A549 (cell line): ENCODE data around the gene KRTAP22-1. TPM values are rescaled to one million over a fixed set of nuclear protein-coding genes. Genes with fewer than 3 reads are reported as not detected.

Experiments
- ATAC-seq, 2 experiments: fragments of 200-7000 bp in 1 of 2; fragments of >200 bp in 1 of 2; cut with Nextera tagmentation in 1 of 2; cut with Tn5 transposase in 1 of 2; 3 replicates each; pipeline versions ENCODE4 v1.8.0 to v1.9.1; 2018 to 2020; ENCODE audit warnings: mild to moderate bottlenecking in 1 of 2, moderate library complexity in 1 of 2
- CTCF ChIA-PET: fragments of 300-600 bp; sonication (Branson Sonifier 250); formaldehyde crosslinking; extraction: SDS; loops from one replicate; lab custom pipeline; 2021; ENCODE audit warnings: antibody characterized with exemption, inconsistent platforms; lab: Yijun Ruan, JAX
- POLR2A ChIA-PET: fragments of 350-600 bp; formaldehyde crosslinking; extraction: SDS; loops from one replicate; lab custom pipeline; 2021; ENCODE audit warnings: antibody characterized with exemption, inconsistent platforms; lab: Yijun Ruan, JAX
- DNase-seq, 2 experiments: peaks; one replicate each; pipeline versions ENCODE4 v3.0.0 to v3.0.0-alpha.2; 2011 to 2016; ENCODE audit warnings: low read depth in 1 of 2, low spot score in 1 of 2
- FAIRE-seq: peaks from 2 replicates; lab custom pipeline; 2011; peaks lifted over from hg19 to GRCh38; lab: Jason Lieb, UNC
- H3K27ac ChIP-seq, 2 experiments: fragments of >200 bp; sonication (Bioruptor Twin); formaldehyde crosslinking; 3 replicates each; pipeline ENCODE4 v1.5.1; 2016 to 2017
- H3K4me1 ChIP-seq: fragments of >200 bp; sonication (Bioruptor Twin); formaldehyde crosslinking; 3 replicates; pipeline ENCODE4 v1.6.1; 2016
- H3K4me2 ChIP-seq: fragments of >200 bp; sonication (Bioruptor Twin); formaldehyde crosslinking; 3 replicates; pipeline ENCODE4 v1.6.1; 2016
- H3K4me3 ChIP-seq: fragments of >200 bp; sonication (Bioruptor Twin); formaldehyde crosslinking; 3 replicates; pipeline ENCODE4 v1.5.1; 2016
- H3K9me3 ChIP-seq: fragments of >200 bp; sonication (Bioruptor Twin); formaldehyde crosslinking; 3 replicates; pipeline ENCODE4 v1.6.1; 2016
- ATOH8 ChIP-seq: fragments of 250-450 bp; sonication (Bioruptor Pico); IDR thresholded peaks from 2 replicates; pipeline ENCODE4 v1.5.0; 2020; ENCODE audit warnings: low read depth, mild to moderate bottlenecking, moderate library complexity
- CBX2 ChIP-seq: fragments of 200-600 bp; sonication (generic); IDR thresholded peaks from 2 replicates; pipeline ENCODE4 v1.6.1; 2016; ENCODE audit warnings: low read depth, mild to moderate bottlenecking, borderline replicate concordance
- EHF ChIP-seq: fragments of 250-450 bp; sonication (Bioruptor Pico); IDR thresholded peaks from 2 replicates; pipeline ENCODE4 v1.5.0; 2020; ENCODE audit warnings: mild to moderate bottlenecking
- ESRRA ChIP-seq: fragments of 150-350 bp; IDR thresholded peaks from 2 replicates; pipeline ENCODE4 v1.6.1; 2014; ENCODE audit warnings: mild to moderate bottlenecking, low read length, borderline replicate concordance
- FOSL2 ChIP-seq, 2 experiments: fragments of 450-650 bp in 1 of 2; fragments of >200 bp in 1 of 2; sonication (Bioruptor Twin) in 1 of 2; formaldehyde crosslinking; IDR thresholded peaks; 2 replicates each; pipeline versions ENCODE4 v1.5.0 to v1.6.1; 2016 to 2020; ENCODE audit warnings: mild to moderate bottlenecking in 1 of 2, moderate library complexity in 1 of 2
- FOXS1 ChIP-seq: fragments of 250-450 bp; sonication (Bioruptor Pico); IDR thresholded peaks from 2 replicates; pipeline ENCODE4 v1.5.0; 2020; ENCODE audit warnings: mild to moderate bottlenecking, moderate library complexity
- GATA3 ChIP-seq: IDR thresholded peaks from 2 replicates; pipeline ENCODE4 v1.6.1; 2012; ENCODE audit warnings: borderline replicate concordance
- HDAC2 ChIP-seq: fragments of 200-600 bp; sonication (generic); IDR thresholded peaks from 2 replicates; pipeline ENCODE4 v1.6.1; 2016
- HMGXB4 ChIP-seq: fragments of 250-450 bp; sonication (Bioruptor Pico); IDR thresholded peaks from 2 replicates; pipeline ENCODE4 v1.5.0; 2021; ENCODE audit warnings: mild to moderate bottlenecking, moderate library complexity, borderline replicate concordance
- HOXA7 ChIP-seq: fragments of 250-450 bp; sonication (Bioruptor Pico); IDR thresholded peaks from 2 replicates; pipeline ENCODE4 v1.5.0; 2020; ENCODE audit warnings: mild to moderate bottlenecking, moderate library complexity
- HOXB13 ChIP-seq: fragments of 250-450 bp; sonication (Bioruptor Pico); IDR thresholded peaks from 2 replicates; pipeline ENCODE4 v1.5.0; 2020; ENCODE audit warnings: low read depth, mild to moderate bottlenecking, moderate library complexity
- HOXB5 ChIP-seq: fragments of 250-450 bp; sonication (Bioruptor Pico); IDR thresholded peaks from 2 replicates; pipeline ENCODE4 v1.5.0; 2020; ENCODE audit warnings: mild to moderate bottlenecking, moderate library complexity
- JUN ChIP-seq, 2 experiments: fragments of >200 bp; sonication (Bioruptor Twin); formaldehyde crosslinking; IDR thresholded peaks; 2 replicates in 1 of 2; 3 replicates in 1 of 2; pipeline ENCODE4 v1.6.1; 2016 to 2017
- NPAS2 ChIP-seq: fragments of 250-450 bp; sonication (Bioruptor Pico); IDR thresholded peaks from 2 replicates; pipeline ENCODE4 v1.8.0; 2022; ENCODE audit warnings: mild to moderate bottlenecking, moderate library complexity, borderline replicate concordance
- PBX3 ChIP-seq: IDR thresholded peaks from 2 replicates; pipeline ENCODE4 v1.6.1; 2012
- POLR2AphosphoS2 ChIP-seq: conservative IDR thresholded peaks from 2 replicates; pipeline ENCODE4 v1.6.1; 2012; ENCODE audit warnings: low read length, improper control_type of control experiment, inconsistent platforms
- RARB ChIP-seq: fragments of 250-450 bp; sonication (Bioruptor Pico); IDR thresholded peaks from 2 replicates; pipeline ENCODE4 v1.8.0; 2021; ENCODE audit warnings: mild to moderate bottlenecking, moderate library complexity
- RFX5 ChIP-seq: fragments of 450-650 bp; IDR thresholded peaks from 2 replicates; pipeline ENCODE4 v1.7.1; 2014; ENCODE audit warnings: antibody characterized with exemption, mild to moderate bottlenecking, moderate library complexity
- RNF2 ChIP-seq: fragments of 200-600 bp; sonication (generic); IDR thresholded peaks from 2 replicates; pipeline ENCODE4 v1.6.1; 2016; ENCODE audit warnings: low read depth, mild to moderate bottlenecking, antibody characterized with exemption, moderate library complexity, borderline replicate concordance
- SMC3 ChIP-seq: fragments of >200 bp; sonication (Bioruptor Twin); formaldehyde crosslinking; IDR thresholded peaks from 3 replicates; pipeline ENCODE4 v1.6.1; 2018; ENCODE audit warnings: inconsistent platforms
- ZC3H11A ChIP-seq: fragments of 450-650 bp; IDR thresholded peaks from 2 replicates; pipeline ENCODE4 v1.6.1; 2014; ENCODE audit warnings: antibody characterized with exemption, mild to moderate bottlenecking
- ZFP36 ChIP-seq: fragments of 450-650 bp; IDR thresholded peaks from 2 replicates; pipeline ENCODE4 v1.6.1; 2014; ENCODE audit warnings: borderline replicate concordance; ENCODE audit not compliant: partially characterized antibody
- ZNF302 ChIP-seq: fragments of 250-450 bp; sonication (Bioruptor Pico); IDR thresholded peaks from 2 replicates; pipeline ENCODE4 v1.9.0; 2021; ENCODE audit warnings: inconsistent platforms, mild to moderate bottlenecking, moderate library complexity
- ZSCAN20 ChIP-seq: fragments of 250-450 bp; sonication (Bioruptor Pico); IDR thresholded peaks from 2 replicates; pipeline ENCODE4 v1.8.0; 2022; ENCODE audit warnings: mild to moderate bottlenecking, moderate library complexity
- WGBS: methylation state at CpG from one replicate; pipeline ENCODE4 v1.1.6; 2017; ENCODE audit errors: missing lambda C conversion rate; 5-methylcytosine and 5-hydroxymethylcytosine counted together
- polyA plus RNA-seq, 4 experiments: library from polyadenylated mRNA; depleted of rRNA in 3 of 4; stranded (reverse); fragments of >200 nt; fragmentation: RNase III in 1 of 4; extraction: RNeasy Plus Mini Kit Qiagen cat#74134 plus additional on column Dnase treatment in 1 of 4; gene quantifications; 2 replicates in 3 of 4; 3 replicates in 1 of 4; pipeline ENCODE4 v1.2.3, GENCODE V29; 2011 to 2017

Gene KRTAP22-1
- polyA plus RNA-seq, 2 of the 4 experiments (the other 2 are of a cell fraction), result not detected

GRCh38 chr21:30620080-30620479 lies 19.2 kb downstream of the KRTAP22-1 start:
- Histone ChIP-seq H3K4me2 (no peak overlapping the region), H3K4me1 (no peaks in the 10 kb centered on the region), H3K27ac (no peak overlapping the region), H3K4me3 (no peak overlapping the region), H3K9me3 (no peaks in the 10 kb centered on the region)
- DNase-seq (no peak), ATAC-seq (no peak), FAIRE-seq (no peak)
- no peak for TF ChIP-seq GATA3
- TF ChIP-seq ATOH8 (CRISPR knock-in tag), result no peak
- TF ChIP-seq ESRRA, result no peak
- TF ChIP-seq ZNF302 (CRISPR knock-in tag), result no peak
- no peak for TF ChIP-seq FOXS1 (CRISPR knock-in tag)
- no peak for TF ChIP-seq HMGXB4 (CRISPR knock-in tag)
- no peak for TF ChIP-seq SMC3
- TF ChIP-seq JUN (IDR thresholded peaks at IDR 0.05), result no peak
- no peak for TF ChIP-seq CBX2
- TF ChIP-seq ZFP36, result no peak
- no peak for TF ChIP-seq RFX5
- no peak for TF ChIP-seq HDAC2
- no peak for TF ChIP-seq HOXA7 (CRISPR knock-in tag)
- no peak for TF ChIP-seq RNF2
- no peak for TF ChIP-seq RARB
- no peak for TF ChIP-seq HOXB5
- TF ChIP-seq EHF (CRISPR knock-in tag), result no peak
- CTCF ChIA-PET, result no interaction called here
- POLR2A ChIA-PET, result no interaction called here

- no peak for DNase-seq
- ChIA-PET CTCF (no interaction called here), POLR2A (no interaction called here)
- WGBS, result 2% methylated on average over 3 of the region's 3 CpGs
- H3K27ac ChIP-seq, result no peak within 1 kb of the TSS
- no peak for TF ChIP-seq POLR2AphosphoS2
- TF ChIP-seq FOSL2 (IDR thresholded peaks at IDR 0.05), result no peak
- TF ChIP-seq FOSL2 (CRISPR knock-in tag; IDR thresholded peaks at IDR 0.05), result no peak
- TF ChIP-seq ZC3H11A, result no peak
- TF ChIP-seq ZSCAN20 (CRISPR knock-in tag), result no peak
- no peak for TF ChIP-seq NPAS2
- TF ChIP-seq HOXB13, result no peak
- no peak for TF ChIP-seq HMGXB4 (CRISPR knock-in tag)
- no peak for TF ChIP-seq ZNF302 (CRISPR knock-in tag)
- no peak for TF ChIP-seq HOXA7 (CRISPR knock-in tag)
- TF ChIP-seq PBX3, result no peak
- H3K9me3 ChIP-seq, result no peaks in the 10 kb centered on the region
- no peak for ATAC-seq
- no peaks in the 10 kb centered on the region for H3K4me1 ChIP-seq
- FAIRE-seq, result no peak
- H3K4me2 ChIP-seq, result no peak within 1 kb of the TSS
- no peak within 1 kb of the TSS for H3K4me3 ChIP-seq
Measured at GRCh38 chr21:30620522-30620921, 19.6 kb downstream of the KRTAP22-1 start, which contains the start of gene KRTAP20-4. Gene KRTAP20-4 (plus strand): TSS chr21:30620627.
